ENCODE data around the gene ZMYM5. TPM values are rescaled to one million over a fixed set of nuclear protein-coding genes. Genes with fewer than 3 reads are reported as not detected.

Gene ZMYM5
- total and polyA plus RNA-seq, 9 of the 15 experiments (the other 6 are each of a cell fraction or from before 2014, with no cell fraction given): 5.4 to 11.9 (median 7.8) TPM

- TSS peak; percentile 52 for BruUV-seq (replicated peaks)
- Histone ChIP-seq H3K9ac (ENCODE audit: insufficient read depth in 1 of 2, low read depth in 2 of 2, low read length in 2 of 2) (peak overlapping the region in 1 of 2 experiments; percentile 79; a peak in 1 of 4 replicates), H3K9me3 (replicated peaks; ENCODE audit: control insufficient read depth, insufficient read depth, low read depth, low read length) (no peaks in the 10 kb centered on the region), H3K9me1 (ENCODE audit: control insufficient read depth, insufficient read depth, low read length) (no peaks in the 10 kb centered on the region), H3K4me3 (peak overlapping the region; percentile 83), H3K4me2 (ENCODE audit: insufficient read depth, low read length) (peak overlapping the region; percentile 92), H3K4me1 (replicated peaks in 1 of 2; ENCODE audit: control insufficient read depth in 2 of 2, insufficient read depth in 2 of 2, low read length in 2 of 2) (peaks cover 15 to 20% of the 10 kb centered on the region in 2 experiments; a peak in 4 of 5 replicates), H3K27me3 (ENCODE audit: control insufficient read depth in 2 of 2, insufficient read depth in 2 of 2, low read length in 2 of 2) (no peaks in the 10 kb centered on the region), H3K36me3 (ENCODE audit: control insufficient read depth, insufficient read depth, low read length) (peaks cover 17% of the 10 kb centered on the region; the same call in 2 of the 3 replicates), H2AFZ (ENCODE audit: low read depth, low read length) (no peak overlapping the region), H3K79me2 (ENCODE audit: control insufficient read depth, insufficient read depth, low read length) (peaks cover 53% of the 10 kb centered on the region), H3K27ac (ENCODE audit: extremely low read depth, low read depth, low read length) (no peak overlapping the region), H4K20me1 (replicated peaks; ENCODE audit: control insufficient read depth, insufficient read depth, low read length) (no peaks in the 10 kb centered on the region)
- intact Hi-C loops (cut with micrococcal nuclease) (loop anchor here (5.0 to 10.0 kb wide), 2 partner anchors 76 to 101 kb away; partner anchors contain the start of gene PSPC1), in situ Hi-C loops (cut with MboI) (no loop called here)
- no peak for TF ChIP-seq KAT7 (CRISPR knock-in tag; IDR thresholded peaks at IDR 0.05; ENCODE audit: borderline replicate concordance)
- TF ChIP-seq C11orf30 (IDR thresholded peaks at IDR 0.05; ENCODE audit: low read depth): 0 out of 2 replicates have a peak, but pooled peaks have one; percentile 5
- TF ChIP-seq, protein P1, sequence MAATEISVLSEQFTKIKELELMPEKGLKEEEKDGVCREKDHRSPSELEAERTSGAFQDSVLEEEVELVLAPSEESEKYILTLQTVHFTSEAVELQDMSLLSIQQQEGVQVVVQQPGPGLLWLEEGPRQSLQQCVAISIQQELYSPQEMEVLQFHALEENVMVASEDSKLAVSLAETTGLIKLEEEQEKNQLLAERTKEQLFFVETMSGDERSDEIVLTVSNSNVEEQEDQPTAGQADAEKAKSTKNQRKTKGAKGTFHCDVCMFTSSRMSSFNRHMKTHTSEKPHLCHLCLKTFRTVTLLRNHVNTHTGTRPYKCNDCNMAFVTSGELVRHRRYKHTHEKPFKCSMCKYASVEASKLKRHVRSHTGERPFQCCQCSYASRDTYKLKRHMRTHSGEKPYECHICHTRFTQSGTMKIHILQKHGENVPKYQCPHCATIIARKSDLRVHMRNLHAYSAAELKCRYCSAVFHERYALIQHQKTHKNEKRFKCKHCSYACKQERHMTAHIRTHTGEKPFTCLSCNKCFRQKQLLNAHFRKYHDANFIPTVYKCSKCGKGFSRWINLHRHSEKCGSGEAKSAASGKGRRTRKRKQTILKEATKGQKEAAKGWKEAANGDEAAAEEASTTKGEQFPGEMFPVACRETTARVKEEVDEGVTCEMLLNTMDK (IDR thresholded peaks at IDR 0.05; ENCODE audit: borderline replicate concordance, insufficient read depth, low read depth, low read length, poor library complexity, severe bottlenecking): no peak
- peak; percentile 22; the same call in 1 of the 2 replicates for TF ChIP-seq ZNF316 (IDR thresholded peaks at IDR 0.05)
- POLR2A ChIA-PET: interaction anchor here (0.7 to 1.1 kb wide), 5 partner anchors 8 to 24 kb away, joined by 3 to 4 read pairs (median 3); no protein-coding TSS in a partner anchor
- DNase-seq (ENCODE audit: extremely low read depth in 1 of 4, low spot score in 3 of 4) (no peak), ATAC-seq (no peak), FAIRE-seq (no peak)
- 81% methylated on average over 4 of the region's 4 CpGs for WGBS (ENCODE audit: insufficient coverage, low coverage, missing lambda C conversion rate)
- CTCF ChIA-PET (ENCODE audit: low intra/inter-chr PET ratio): no interaction called here
Observed at GRCh38 chr13:19860884-19861655, 2.4 kb downstream of the ZMYM5 start.
